Hepatocyte (in vitro differentiated cells): Measurements from ENCODE around the gene HACD2. TPM values are rescaled to one million over a fixed set of nuclear protein-coding genes. Genes with fewer than 3 reads are reported as not detected.

ENCODE experiments used
- DNase-seq: peaks from one replicate; pipeline ENCODE4 v3.0.0-alpha.2; 2016; ENCODE audit warnings: low spot score
- H2AFZ ChIP-seq: fragments of 200-600 bp; sonication (generic); 2 replicates; pipeline ENCODE4 v1.6.0; 2016; ENCODE audit warnings: antibody characterized with exemption, mild to moderate bottlenecking
- H3K27ac ChIP-seq: fragments of 200-600 bp; sonication (generic); 2 replicates; pipeline ENCODE4 v1.5.1; 2016; ENCODE audit warnings: mild to moderate bottlenecking
- H3K27me3 ChIP-seq: fragments of 200-600 bp; sonication (generic); 2 replicates; pipeline ENCODE4 v1.6.1; 2016
- H3K36me3 ChIP-seq: fragments of 200-600 bp; sonication (generic); replicated peaks from 2 replicates; pipeline ENCODE4 v1.5.1; 2016; ENCODE audit warnings: low read depth; ENCODE audit not compliant: insufficient read depth
- H3K4me1 ChIP-seq: fragments of 200-600 bp; sonication (generic); 2 replicates; pipeline ENCODE4 v1.5.1; 2016; ENCODE audit warnings: mild to moderate bottlenecking, moderate library complexity; ENCODE audit not compliant: insufficient read depth
- H3K4me2 ChIP-seq: fragments of 200-600 bp; sonication (generic); 2 replicates; pipeline ENCODE4 v1.6.0; 2016
- H3K4me3 ChIP-seq: fragments of 200-600 bp; sonication (generic); 2 replicates; pipeline ENCODE4 v1.5.1; 2016; ENCODE audit warnings: mild to moderate bottlenecking
- H3K79me2 ChIP-seq: fragments of 200-600 bp; sonication (generic); 2 replicates; pipeline ENCODE4 v1.6.0; 2017; ENCODE audit warnings: mild to moderate bottlenecking
- H3K9me2 ChIP-seq: fragments of 200-600 bp; sonication (generic); replicated peaks from 2 replicates; pipeline ENCODE4 v1.6.0; 2017; ENCODE audit warnings: mild to moderate bottlenecking; ENCODE audit not compliant: insufficient read depth
- H3K9me3 ChIP-seq: fragments of 200-600 bp; sonication (generic); 2 replicates; pipeline ENCODE4 v1.5.1; 2016; ENCODE audit warnings: low read depth, mild to moderate bottlenecking
- H4K20me1 ChIP-seq: fragments of 200-600 bp; sonication (generic); 2 replicates; pipeline ENCODE4 v1.6.0; 2016; ENCODE audit warnings: mild to moderate bottlenecking; ENCODE audit not compliant: insufficient read depth, poor library complexity, severe bottlenecking
- EZH2 ChIP-seq: fragments of 200-600 bp; sonication (generic); IDR thresholded peaks from 2 replicates; pipeline ENCODE4 v1.6.1; 2016; ENCODE audit warnings: antibody characterized with exemption, mild to moderate bottlenecking, borderline replicate concordance
- EZH2phosphoT487 ChIP-seq: fragments of 200-600 bp; sonication (generic); IDR thresholded peaks from one replicate; pipeline ENCODE4 v1.6.1; 2018; ENCODE audit warnings: antibody characterized with exemption, mild to moderate bottlenecking, low read depth, moderate library complexity; ENCODE audit not compliant: unreplicated experiment, severe bottlenecking
- WGBS: methylation state at CpG from one replicate; pipeline ENCODE4 v1.1.6; 2016; ENCODE audit warnings: low lambda C conversion rate; ENCODE audit errors: missing lambda C conversion rate; 5-methylcytosine and 5-hydroxymethylcytosine counted together
- polyA plus RNA-seq: library from polyadenylated mRNA; unstranded; fragments of >200 nt; fragmentation: Nextera tagmentation; extraction: Ambion mirVana; gene quantifications from 2 replicates; pipeline ENCODE4 v1.2.1, GENCODE V29; 2016
- total RNA-seq: library from RNA; depleted of rRNA; stranded (reverse); fragments of >200 nt; gene quantifications from 2 replicates; pipeline ENCODE4 v1.2.3, GENCODE V29; 2014
- TF ChIP-seq, protein P1 (sequence below): fragments of 200-600 bp; sonication (generic); IDR thresholded peaks from 2 replicates; pipeline ENCODE4 v1.5.1; 2016; ENCODE audit warnings: antibody characterized with exemption, mild to moderate bottlenecking; ENCODE audit not compliant: poor library complexity

The HACD2 gene
- total and polyA plus RNA-seq, 2 experiments from 2014 or later: 31.8 to 64.3 TPM

DNA sequence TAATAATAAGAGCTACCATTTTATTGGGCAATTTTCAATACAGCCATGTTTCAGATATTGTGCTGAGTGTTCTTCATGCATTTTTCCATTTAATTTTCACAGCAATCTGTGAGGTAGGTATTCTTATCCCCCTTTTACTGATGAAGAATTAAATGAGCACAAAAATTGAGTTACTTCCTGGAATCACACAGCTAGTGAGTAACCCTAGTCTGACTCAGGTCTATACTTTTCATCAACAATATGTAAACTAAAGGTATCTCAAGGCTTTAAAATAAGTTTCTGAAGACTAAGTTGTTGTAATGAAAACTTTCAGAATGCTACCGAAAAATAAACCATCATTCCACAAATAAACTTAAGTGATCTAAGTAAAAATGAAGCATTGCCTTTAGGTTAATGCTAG lies 22.3 kb downstream of the HACD2 start:
- Histone ChIP-seq H3K36me3 (no peaks in the 10 kb centered on the region), H3K4me2 (no peak overlapping the region)
- WGBS: 93% methylated on average over 1 of the region's 1 CpG

DNA sequence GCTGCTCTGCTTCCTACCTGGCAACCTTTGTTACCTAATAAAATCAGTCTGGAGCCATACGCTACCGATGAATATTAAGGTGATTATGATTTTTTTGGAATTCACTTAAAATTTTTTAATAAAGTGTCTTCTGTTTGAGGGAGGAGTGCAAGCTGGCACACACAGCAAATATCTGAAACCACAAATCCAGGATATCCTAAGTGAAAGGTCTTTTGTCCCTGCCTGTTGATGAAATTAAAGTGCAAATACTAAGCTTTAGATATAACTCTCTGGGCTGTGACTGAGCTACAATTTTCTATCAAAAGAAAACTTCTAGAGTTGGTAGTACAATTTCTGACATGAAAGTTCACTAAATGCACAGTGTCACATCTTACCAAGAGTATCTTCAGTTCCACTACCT lies 23.7 kb downstream of the HACD2 start:
- Histone ChIP-seq H3K4me2 (no peak overlapping the region), H2AFZ (no peak overlapping the region), H3K27me3 (no peaks in the 10 kb centered on the region), H3K27ac (no peak overlapping the region), H3K9me3 (no peaks in the 10 kb centered on the region), H3K79me2 (peaks cover 19% of the 10 kb centered on the region), H3K4me3 (no peak overlapping the region), H3K4me1 (no peaks in the 10 kb centered on the region), H4K20me1 (no peaks in the 10 kb centered on the region), H3K36me3 (no peaks in the 10 kb centered on the region), H3K9me2 (no peaks in the 10 kb centered on the region)
- DNase-seq: no peak
- TF ChIP-seq, protein P1, sequence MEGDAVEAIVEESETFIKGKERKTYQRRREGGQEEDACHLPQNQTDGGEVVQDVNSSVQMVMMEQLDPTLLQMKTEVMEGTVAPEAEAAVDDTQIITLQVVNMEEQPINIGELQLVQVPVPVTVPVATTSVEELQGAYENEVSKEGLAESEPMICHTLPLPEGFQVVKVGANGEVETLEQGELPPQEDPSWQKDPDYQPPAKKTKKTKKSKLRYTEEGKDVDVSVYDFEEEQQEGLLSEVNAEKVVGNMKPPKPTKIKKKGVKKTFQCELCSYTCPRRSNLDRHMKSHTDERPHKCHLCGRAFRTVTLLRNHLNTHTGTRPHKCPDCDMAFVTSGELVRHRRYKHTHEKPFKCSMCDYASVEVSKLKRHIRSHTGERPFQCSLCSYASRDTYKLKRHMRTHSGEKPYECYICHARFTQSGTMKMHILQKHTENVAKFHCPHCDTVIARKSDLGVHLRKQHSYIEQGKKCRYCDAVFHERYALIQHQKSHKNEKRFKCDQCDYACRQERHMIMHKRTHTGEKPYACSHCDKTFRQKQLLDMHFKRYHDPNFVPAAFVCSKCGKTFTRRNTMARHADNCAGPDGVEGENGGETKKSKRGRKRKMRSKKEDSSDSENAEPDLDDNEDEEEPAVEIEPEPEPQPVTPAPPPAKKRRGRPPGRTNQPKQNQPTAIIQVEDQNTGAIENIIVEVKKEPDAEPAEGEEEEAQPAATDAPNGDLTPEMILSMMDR: no peak
- TF ChIP-seq EZH2phosphoT487: no peak
- TF ChIP-seq EZH2: no peak
- WGBS: 69% methylated on average over 2 of the region's 2 CpGs

More for the DNA sequence above, 22.3 kb downstream of the HACD2 start:
- Histone ChIP-seq H3K4me1 (no peaks in the 10 kb centered on the region), H4K20me1 (no peaks in the 10 kb centered on the region), H3K9me3 (no peaks in the 10 kb centered on the region), H3K27me3 (no peaks in the 10 kb centered on the region), H3K79me2 (peaks cover 12% of the 10 kb centered on the region), H2AFZ (no peak overlapping the region), H3K27ac (no peak overlapping the region), H3K9me2 (no peaks in the 10 kb centered on the region), H3K4me3 (no peak overlapping the region)
- TF ChIP-seq, protein P1: no peak
- TF ChIP-seq EZH2phosphoT487 (no peak), EZH2 (no peak)
- no peak for DNase-seq

DNA sequence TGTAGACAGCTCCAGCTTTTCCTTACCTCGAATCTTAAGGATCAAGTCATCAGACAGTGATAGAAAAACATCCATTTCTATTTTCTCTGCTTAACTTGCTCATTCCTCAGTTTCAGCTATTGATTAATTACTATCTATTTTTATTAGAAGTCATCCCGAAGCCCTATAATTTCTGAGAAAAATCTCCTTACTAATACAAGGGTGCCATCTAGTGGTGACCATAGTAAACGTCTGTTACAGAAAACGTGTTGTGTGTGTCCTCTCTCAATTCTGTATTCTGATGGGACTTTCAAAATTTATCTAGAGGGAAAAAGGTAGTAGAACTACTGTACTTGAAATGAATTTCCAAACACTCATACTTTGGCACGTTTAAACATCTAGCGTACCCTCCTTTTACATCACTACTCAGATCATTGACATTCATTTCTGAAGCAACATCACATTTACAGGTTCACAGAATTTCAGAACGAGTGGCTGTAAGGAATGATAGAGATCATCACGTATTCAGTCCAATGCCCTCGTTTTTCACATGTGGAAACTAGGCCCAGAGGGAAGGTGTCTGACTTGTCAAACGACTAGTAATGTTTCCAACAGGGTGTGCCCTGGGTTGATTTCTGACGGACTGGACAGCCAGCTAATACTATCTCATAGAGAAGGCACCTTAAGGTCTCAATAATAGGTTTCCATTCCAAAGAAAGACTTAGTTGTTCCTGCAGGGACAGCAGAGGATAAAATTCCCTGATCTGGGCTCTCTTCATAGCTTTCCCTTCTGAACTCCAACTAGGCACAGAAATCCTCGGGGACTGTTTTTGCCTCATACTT lies 25.6 kb downstream of the HACD2 start:
- Histone ChIP-seq H4K20me1 (no peaks in the 10 kb centered on the region), H3K27me3 (no peaks in the 10 kb centered on the region), H3K4me1 (no peaks in the 10 kb centered on the region), H3K9me2 (no peaks in the 10 kb centered on the region), H3K4me3 (no peak overlapping the region), H3K36me3 (no peaks in the 10 kb centered on the region), H3K4me2 (no peak overlapping the region), H2AFZ (no peak overlapping the region), H3K79me2 (peaks cover 31% of the 10 kb centered on the region), H3K27ac (no peak overlapping the region), H3K9me3 (no peaks in the 10 kb centered on the region)
- peak; percentile 82 for DNase-seq
- 46% methylated on average over 12 of the region's 12 CpGs for WGBS
- TF ChIP-seq EZH2: no peak
- no peak for TF ChIP-seq EZH2phosphoT487
- TF ChIP-seq, protein P1: peak; percentile 74
